Measurements from ENCODE around the gene ZMIZ1.

DNA sequence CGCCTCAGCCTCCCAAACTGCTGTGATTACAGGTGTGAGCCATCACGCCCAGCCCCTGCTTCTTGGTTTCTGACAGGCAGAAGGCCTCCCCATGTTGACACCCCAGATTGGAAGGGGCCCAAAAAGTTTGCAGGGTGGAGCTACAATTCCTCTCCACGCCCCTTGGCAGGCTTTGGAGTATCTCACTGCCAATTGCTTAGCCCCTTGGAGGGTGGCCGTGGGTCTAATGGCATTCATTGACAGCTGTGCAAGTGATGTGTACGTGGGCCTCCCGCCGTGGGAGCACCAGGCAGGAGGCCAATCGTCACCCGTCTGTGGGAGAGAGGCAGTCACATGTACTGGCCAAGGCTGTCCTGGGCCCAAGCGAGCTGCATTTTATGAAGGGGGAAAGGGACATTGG is 204.8 kb downstream of the ZMIZ1 start:
- TF ChIP-seq PHF8 (IDR thresholded peaks at IDR 0.05; ENCODE audit: borderline replicate concordance, low read depth): no peak
- TF ChIP-seq, protein P1, sequence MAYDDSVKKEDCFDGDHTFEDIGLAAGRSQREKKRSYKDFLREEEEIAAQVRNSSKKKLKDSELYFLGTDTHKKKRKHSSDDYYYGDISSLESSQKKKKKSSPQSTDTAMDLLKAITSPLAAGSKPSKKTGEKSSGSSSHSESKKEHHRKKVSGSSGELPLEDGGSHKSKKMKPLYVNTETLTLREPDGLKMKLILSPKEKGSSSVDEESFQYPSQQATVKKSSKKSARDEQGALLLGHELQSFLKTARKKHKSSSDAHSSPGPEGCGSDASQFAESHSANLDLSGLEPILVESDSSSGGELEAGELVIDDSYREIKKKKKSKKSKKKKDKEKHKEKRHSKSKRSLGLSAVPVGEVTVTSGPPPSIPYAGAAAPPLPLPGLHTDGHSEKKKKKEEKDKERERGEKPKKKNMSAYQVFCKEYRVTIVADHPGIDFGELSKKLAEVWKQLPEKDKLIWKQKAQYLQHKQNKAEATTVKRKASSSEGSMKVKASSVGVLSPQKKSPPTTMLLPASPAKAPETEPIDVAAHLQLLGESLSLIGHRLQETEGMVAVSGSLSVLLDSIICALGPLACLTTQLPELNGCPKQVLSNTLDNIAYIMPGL (CRISPR knock-in tag; IDR thresholded peaks at IDR 0.05; ENCODE audit: borderline replicate concordance): no peak
- TF ChIP-seq, protein P2, sequence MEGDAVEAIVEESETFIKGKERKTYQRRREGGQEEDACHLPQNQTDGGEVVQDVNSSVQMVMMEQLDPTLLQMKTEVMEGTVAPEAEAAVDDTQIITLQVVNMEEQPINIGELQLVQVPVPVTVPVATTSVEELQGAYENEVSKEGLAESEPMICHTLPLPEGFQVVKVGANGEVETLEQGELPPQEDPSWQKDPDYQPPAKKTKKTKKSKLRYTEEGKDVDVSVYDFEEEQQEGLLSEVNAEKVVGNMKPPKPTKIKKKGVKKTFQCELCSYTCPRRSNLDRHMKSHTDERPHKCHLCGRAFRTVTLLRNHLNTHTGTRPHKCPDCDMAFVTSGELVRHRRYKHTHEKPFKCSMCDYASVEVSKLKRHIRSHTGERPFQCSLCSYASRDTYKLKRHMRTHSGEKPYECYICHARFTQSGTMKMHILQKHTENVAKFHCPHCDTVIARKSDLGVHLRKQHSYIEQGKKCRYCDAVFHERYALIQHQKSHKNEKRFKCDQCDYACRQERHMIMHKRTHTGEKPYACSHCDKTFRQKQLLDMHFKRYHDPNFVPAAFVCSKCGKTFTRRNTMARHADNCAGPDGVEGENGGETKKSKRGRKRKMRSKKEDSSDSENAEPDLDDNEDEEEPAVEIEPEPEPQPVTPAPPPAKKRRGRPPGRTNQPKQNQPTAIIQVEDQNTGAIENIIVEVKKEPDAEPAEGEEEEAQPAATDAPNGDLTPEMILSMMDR (IDR thresholded peaks at IDR 0.05): no peak
- TF ChIP-seq POLR2A (IDR thresholded peaks at IDR 0.05; ENCODE audit: low read length): no peak
- no peak for TF ChIP-seq MAFK (IDR thresholded peaks at IDR 0.05; ENCODE audit: partially characterized antibody)
- no peak for TF ChIP-seq CHD2 (IDR thresholded peaks at IDR 0.05; ENCODE audit: low read length, partially characterized antibody)
- no peak for TF ChIP-seq KDM5A (IDR thresholded peaks at IDR 0.05)
- no peak for TF ChIP-seq EP300 (IDR thresholded peaks at IDR 0.05)
- no peak for TF ChIP-seq ZNF302 (CRISPR knock-in tag; IDR thresholded peaks at IDR 0.05)
- TF ChIP-seq FOXS1 (CRISPR knock-in tag; IDR thresholded peaks at IDR 0.05): no peak
- no peak for TF ChIP-seq CBX2 (IDR thresholded peaks at IDR 0.05; ENCODE audit: borderline replicate concordance, low read depth)
- TF ChIP-seq RCOR1 (IDR thresholded peaks at IDR 0.05; ENCODE audit: low read depth, low read length): no peak
- no peak for TF ChIP-seq RAD21 (conservative IDR thresholded peaks at IDR 0.05 in 1 of 2, IDR thresholded peaks at IDR 0.05 in 1 of 2)
